HG02852 (cell line): ENCODE measurements around the gene PHF19.

ENCODE experiments used
- ATAC-seq: cut with Tn5 transposase; IDR thresholded peaks from one replicate; pipeline ENCODE4 v1.9.1; 2021; ENCODE audit warnings: mild to moderate bottlenecking, moderate library complexity; ENCODE audit not compliant: unreplicated experiment

The PHF19 gene

DNA sequence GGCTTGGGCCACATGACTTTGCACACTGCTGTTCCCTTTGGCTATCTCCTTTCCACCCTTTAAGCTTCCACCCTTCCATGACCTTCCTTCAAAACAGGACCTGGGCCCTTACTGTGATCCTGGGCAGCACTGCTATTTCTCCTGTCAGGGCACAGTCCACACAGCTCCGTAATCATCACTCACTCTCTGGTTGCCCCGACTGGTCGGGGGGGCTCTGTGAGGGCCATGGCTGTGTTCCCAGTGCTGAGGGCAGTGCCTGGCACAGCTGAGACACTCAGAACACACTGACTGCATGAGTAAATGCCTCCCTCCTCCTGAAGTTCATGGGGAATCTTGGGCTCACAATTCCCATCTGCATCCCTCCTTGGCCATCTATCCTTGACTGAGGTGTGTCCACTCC is 37.4 kb upstream of the PHF19 start:
- no peak for ATAC-seq

DNA sequence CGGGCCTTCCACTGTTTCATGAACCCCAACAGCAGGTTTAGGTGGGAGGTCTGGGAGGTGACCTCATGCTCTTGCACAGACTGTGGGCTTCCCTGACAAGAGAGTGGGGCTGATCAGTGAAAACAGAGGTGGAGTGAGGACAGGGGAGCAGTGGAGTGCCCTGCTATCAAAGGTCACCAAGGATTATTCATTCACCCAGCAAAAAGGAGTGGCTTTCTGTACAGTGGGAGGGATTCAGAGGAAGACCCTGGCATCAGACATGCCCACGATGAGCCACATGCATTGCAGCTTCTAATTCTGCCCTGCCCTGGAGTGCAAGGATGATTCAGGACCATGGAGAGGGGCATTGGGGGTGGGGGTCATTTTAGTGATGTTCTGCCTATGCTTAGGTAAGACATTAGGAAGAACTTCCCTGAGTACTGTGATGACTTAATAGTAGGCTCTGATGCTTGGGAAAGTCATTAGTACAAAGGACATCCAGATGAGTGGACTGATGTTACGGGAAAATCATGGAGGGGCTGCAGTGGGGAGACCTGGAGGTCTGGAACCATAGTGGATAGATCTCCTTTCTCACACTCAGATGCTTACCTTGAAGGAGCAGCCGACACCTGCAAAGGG is 36.8 kb upstream of the PHF19 start:
- no peak for ATAC-seq

GRCh38 chr9:120912958-120913646 is 36.1 kb upstream of the PHF19 start:
- no peak for ATAC-seq

GRCh38 chr9:120911295-120911837 is 34.4 kb upstream of the PHF19 start:
- ATAC-seq, result no peak

DNA sequence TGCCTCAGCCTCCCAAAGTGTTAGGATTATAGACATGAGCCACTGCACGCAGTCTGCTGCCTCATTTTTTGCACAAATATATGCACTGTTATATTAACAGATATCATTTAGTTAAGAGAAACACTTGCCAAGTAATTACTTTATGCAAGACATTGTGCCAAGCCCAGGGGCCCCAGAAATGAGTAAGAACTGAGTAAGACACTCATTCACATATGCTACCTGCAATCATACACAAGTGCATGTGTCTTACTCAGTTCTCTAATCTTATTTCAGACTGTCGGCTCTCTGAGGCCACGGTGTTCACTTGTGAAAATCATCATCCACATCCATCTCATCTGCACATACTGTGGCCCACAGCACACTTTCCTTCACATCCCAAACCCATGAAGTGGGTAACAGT is 33.7 kb upstream of the PHF19 start:
- no peak for ATAC-seq

DNA sequence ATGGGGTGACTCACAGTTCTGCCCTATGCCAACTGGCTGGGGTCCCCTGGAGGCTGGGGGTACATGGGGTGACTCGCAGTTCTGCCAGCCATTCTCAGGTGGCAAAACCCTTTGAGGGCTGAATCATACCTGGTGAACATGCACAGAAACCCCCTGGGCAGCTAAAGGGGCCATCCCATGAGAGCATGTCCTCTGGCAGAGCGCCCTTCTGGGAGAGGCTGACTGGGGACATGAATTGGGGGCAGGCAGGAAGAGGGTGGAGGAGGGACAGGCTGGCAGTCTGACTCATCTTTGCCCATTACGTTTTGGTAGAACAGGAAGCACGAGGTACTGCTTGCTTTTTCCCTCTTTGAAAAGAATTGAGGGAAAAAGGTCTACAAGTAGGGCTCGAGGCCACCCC is 32.9 kb upstream of the PHF19 start:
- ATAC-seq, result no peak

DNA sequence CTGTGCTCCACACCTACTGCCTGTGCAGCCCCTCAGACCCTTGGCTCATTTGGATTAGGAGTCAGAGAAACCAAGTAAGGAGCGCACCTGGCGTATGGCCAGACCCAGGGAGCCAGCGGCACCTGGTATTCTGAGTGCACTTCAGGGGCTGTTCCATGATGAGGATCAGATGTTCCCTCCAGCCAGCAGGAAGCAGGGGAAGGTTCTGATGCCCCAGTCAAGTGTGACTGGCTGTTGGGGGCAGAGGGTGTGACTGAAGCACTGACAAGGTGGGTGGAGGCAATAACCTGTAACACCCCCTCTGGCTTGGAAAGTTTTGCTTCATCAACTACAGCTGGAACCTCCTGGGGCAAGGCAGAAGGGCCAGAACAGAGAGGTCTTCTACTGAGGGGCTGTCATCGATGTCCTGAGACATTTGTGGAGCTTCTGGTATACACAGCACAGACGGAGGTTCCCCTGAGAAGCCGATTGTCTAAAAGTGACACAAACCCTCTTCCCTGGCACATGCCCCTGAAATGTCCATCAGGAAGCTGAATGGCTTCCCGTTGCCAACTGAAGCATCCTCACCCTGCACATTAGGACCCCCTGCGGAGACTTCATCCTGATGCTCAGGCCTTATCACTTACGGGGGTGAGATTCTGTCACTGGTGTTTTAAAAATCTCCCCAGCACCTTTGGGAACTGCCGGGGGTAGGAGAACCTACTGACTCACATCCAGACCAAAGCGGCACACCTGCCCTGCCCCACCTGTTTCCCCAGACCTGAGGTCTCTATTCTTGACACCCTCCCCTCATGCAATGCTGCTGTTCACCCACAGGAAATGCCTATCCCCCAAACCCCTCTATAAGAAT is 28.6 kb upstream of the PHF19 start:
- no peak for ATAC-seq

DNA sequence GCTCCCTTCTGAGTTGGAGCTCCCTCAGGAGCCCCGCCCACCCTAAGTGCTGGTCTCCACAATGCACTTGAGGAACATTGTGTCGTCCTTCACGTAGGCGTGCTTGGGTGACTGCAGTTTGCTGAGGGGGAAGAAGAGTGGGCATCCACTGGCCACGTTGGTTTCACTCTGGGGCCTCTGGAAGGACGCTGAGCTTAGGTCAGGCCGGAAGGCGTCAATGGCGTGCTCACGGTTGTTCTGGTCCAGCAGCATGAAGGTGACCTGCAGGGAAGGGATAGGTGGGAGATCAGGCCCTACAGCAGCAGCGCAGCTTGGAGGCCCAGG is 28.0 kb upstream of the PHF19 start:
- no peak for ATAC-seq

GRCh38 chr9:120904061-120904977 is 27.3 kb upstream of the PHF19 start:
- no peak for ATAC-seq

GRCh38 chr9:120902569-120903535 is 25.9 kb upstream of the PHF19 start:
- ATAC-seq, result no peak

GRCh38 chr9:120901755-120902568 is 25.0 kb upstream of the PHF19 start:
- no peak for ATAC-seq

- ATAC-seq, result no peak
Measured at GRCh38 chr9:120900824-120901223, 23.8 kb upstream of the PHF19 start.

DNA sequence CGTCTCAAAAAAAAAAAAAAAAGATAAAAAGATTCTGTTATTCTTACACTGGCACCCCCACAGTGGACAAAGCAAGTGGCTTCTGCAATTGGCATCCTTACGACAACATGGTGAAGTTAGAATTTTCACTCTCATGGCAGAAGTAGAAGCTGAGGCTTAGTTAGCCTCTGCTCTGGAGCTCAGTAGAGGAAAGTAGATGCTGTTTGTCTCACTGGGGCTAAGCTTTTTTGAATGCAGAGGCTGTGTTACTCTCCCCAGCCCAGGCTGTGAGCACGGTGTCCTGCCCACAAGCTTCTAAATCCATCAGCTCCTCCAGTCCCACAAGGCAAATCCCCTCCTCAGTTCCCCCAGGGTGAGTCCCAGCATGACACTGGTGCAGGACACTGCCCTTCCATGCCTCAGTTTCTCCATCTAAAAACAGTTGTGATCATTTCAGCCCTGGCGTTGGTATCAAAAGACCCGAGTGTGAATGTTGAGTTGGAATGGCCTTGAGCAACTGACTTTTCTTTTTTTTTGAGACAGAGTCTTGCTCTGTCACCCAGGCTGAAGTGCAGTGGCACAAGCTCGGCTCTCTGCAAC is 22.6 kb upstream of the PHF19 start:
- ATAC-seq, result no peak

- no peak for ATAC-seq
Measured at GRCh38 chr9:120898396-120898795, 21.4 kb upstream of the PHF19 start.

GRCh38 chr9:120895951-120896350 is 19.0 kb upstream of the PHF19 start:
- no peak for ATAC-seq

DNA sequence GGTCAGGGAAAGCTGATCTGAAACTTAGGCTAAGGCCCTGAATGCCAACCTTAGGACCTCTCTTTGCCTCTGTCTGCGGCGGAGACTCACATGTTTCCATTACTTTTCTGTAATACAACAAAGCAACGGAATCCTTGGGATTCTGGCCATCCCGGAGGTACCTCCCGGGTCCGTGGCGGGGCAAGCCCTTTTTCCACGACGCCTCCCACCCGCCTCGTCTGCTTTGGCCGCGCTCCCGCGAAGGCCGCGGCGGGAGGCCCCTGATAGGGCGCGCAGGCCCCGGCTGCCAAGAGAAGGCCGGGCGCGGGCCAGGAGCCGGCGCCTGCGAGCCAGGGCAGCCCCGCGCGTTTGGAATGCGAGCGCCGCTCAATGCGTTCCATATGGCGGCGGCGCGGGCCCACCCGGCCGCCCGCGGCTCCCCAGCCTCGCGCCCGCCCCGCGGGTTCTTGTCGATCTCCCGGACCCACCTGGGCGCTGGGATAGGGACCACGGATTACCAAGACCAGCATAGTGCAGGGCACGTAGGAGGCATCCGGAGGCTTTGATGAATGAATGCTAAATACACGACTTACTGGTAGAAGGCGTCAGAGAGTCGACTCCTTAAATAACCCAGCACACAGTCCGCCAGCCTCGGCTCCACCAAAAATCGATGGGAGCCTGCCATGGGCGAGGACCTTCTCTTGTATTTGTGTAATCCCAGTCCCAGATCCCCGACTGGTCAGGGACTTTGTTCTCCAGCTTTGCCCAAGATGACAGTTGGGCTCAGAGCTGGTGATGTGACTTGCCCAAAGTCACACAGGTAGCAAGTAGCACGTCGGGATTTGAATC is 17.5 kb upstream of the PHF19 start:
- ATAC-seq, result no peak

- ATAC-seq, result no peak
Measured at GRCh38 chr9:120893611-120894307, 16.8 kb upstream of the PHF19 start.
